Measurements from ENCODE around the gene TTLL5. TPM values are rescaled to one million over a fixed set of nuclear protein-coding genes. Genes with fewer than 3 reads are reported as not detected.

The TTLL5 gene
- polyA plus RNA-seq, 1 of the 3 experiments (the other 2 are of a cell fraction): 9.6 TPM

GRCh38 chr14:75831455-75831854, 170.4 kb downstream of the TTLL5 start:
- no peak overlapping the region for H3K4me3 ChIP-seq (ENCODE audit: low read depth in 2 of 2, low read length in 1 of 2)
- peaks cover 7% of the 10 kb centered on the region in 2 experiments; a peak in 3 of 4 replicates for H3K4me1 ChIP-seq (ENCODE audit: control insufficient read depth in 1 of 2, insufficient read depth in 2 of 2, low read depth in 1 of 2, low read length in 1 of 2)
- ChIA-PET CTCF (interaction anchor here (0.9 to 1.7 kb wide), 3 partner anchors 21 to 147 kb away, joined by 3 to 4 read pairs (median 4); no protein-coding TSS in a partner anchor), POLR2A (no interaction called here)
- no peak overlapping the region for H3K27ac ChIP-seq (ENCODE audit: low read depth in 2 of 2, low read length in 1 of 2)
- peaks cover 0 to 7% of the 10 kb centered on the region in 2 experiments for H3K36me3 ChIP-seq (replicated peaks in 1 of 2; ENCODE audit: control insufficient read depth in 1 of 2, insufficient read depth in 2 of 2, low read length in 1 of 2)
- no peaks in the 10 kb centered on the region for H3K9me3 ChIP-seq
- no peaks in the 10 kb centered on the region for H3F3A ChIP-seq (replicated peaks; ENCODE audit: insufficient read depth)
- H3K9ac ChIP-seq: no peak overlapping the region
- no peaks in the 10 kb centered on the region for H3K9me2 ChIP-seq
- H3K4me2 ChIP-seq: no peak overlapping the region
- DNase-seq: no peak
- no peaks in the 10 kb centered on the region for H4K20me1 ChIP-seq (ENCODE audit: insufficient read depth)
- no peak for TF ChIP-seq CTCF (IDR thresholded peaks at IDR 0.05)
- no peak for TF ChIP-seq RAD21 (IDR thresholded peaks at IDR 0.05; ENCODE audit: low read length)
- TF ChIP-seq TEAD4 (IDR thresholded peaks at IDR 0.05; ENCODE audit: borderline replicate concordance, insufficient read depth): no peak
- TF ChIP-seq FOSL2 (IDR thresholded peaks at IDR 0.05; ENCODE audit: borderline replicate concordance, low read depth): no peak
- no peak for TF ChIP-seq IRF3 (IDR thresholded peaks at IDR 0.05; ENCODE audit: low read depth, low read length)
- TF ChIP-seq FOXJ3 (CRISPR knock-in tag; IDR thresholded peaks at IDR 0.05): no peak
- TF ChIP-seq MEF2A (IDR thresholded peaks at IDR 0.05; ENCODE audit: borderline replicate concordance, low read depth): no peak
- TF ChIP-seq RXRA (IDR thresholded peaks at IDR 0.05; ENCODE audit: borderline replicate concordance, low read depth): no peak
- TF ChIP-seq JUND (IDR thresholded peaks at IDR 0.05): no peak
- TF ChIP-seq FOXM1 (IDR thresholded peaks at IDR 0.05; ENCODE audit: low read depth): no peak
- no peak for TF ChIP-seq NRF1 (IDR thresholded peaks at IDR 0.05; ENCODE audit: low read depth, low read length)
- no peak for TF ChIP-seq SIN3A (IDR thresholded peaks at IDR 0.05; ENCODE audit: borderline replicate concordance, low read depth, low read length)
- no peak for TF ChIP-seq YY1 (IDR thresholded peaks at IDR 0.05; ENCODE audit: low read depth)
- TF ChIP-seq TAF1 (IDR thresholded peaks at IDR 0.05; ENCODE audit: borderline replicate concordance, low read depth, low read length): no peak
- TF ChIP-seq ELF1 (IDR thresholded peaks at IDR 0.05): no peak
- no peak for TF ChIP-seq CHD2 (IDR thresholded peaks at IDR 0.05; ENCODE audit: low read length, partially characterized antibody)
- TF ChIP-seq EP300 (IDR thresholded peaks at IDR 0.05; ENCODE audit: borderline replicate concordance in 1 of 2, low read depth in 1 of 2, low read length in 1 of 2): no peak
- no peak for TF ChIP-seq USF2 (IDR thresholded peaks at IDR 0.05; ENCODE audit: borderline replicate concordance, low read depth, low read length)
- no peak for TF ChIP-seq GATA2 (CRISPR knock-in tag; IDR thresholded peaks at IDR 0.05)
- WGBS (ENCODE audit: low lambda C conversion rate): 72% methylated on average over 5 of the region's 5 CpGs
- no peak overlapping the region for H2AFZ ChIP-seq (ENCODE audit: low read depth)
- H3K27me3 ChIP-seq (ENCODE audit: insufficient read depth): no peaks in the 10 kb centered on the region
- no peaks in the 10 kb centered on the region for H3K79me2 ChIP-seq (ENCODE audit: insufficient read depth)

All from SK-N-SH (cell line).